Measurements from ENCODE around the gene UBE2L3. TPM values are rescaled to one million over a fixed set of nuclear protein-coding genes. Genes with fewer than 3 reads are reported as not detected.
A peak's percentile ranks its signal among the peaks of the same experiment; 100 is the strongest.

Gene UBE2L3
- polyA plus RNA-seq, 6 donors from 2014 or later: 84.4 to 106 (median 95.3) TPM

GRCh38 chr22:21652010-21652546 lies 84.6 kb downstream of the UBE2L3 start:
- ATAC-seq (ENCODE audit: low read depth in 2 of 2) (peak; percentile 97 to 98), DNase-seq (peak; percentile 74)
- H3K27me3 Mint-ChIP-seq: no peaks in the 10 kb centered on the region

GRCh38 chr22:21652547-21653545 lies 85.3 kb downstream of the UBE2L3 start:
- Mint-ChIP-seq H3K4me1 (peaks cover 22 to 32% (median 24%) of the 10 kb centered on the region in 3 donors), H3K4me3 (peak overlapping the region in 7 of 8 donors; percentile 74 to 95 (median 89)), H3K36me3 (no peaks in the 10 kb centered on the region), H3K9me3 (no peaks in the 10 kb centered on the region), H3K27ac (peak overlapping the region in 2 of 6 donors; percentile 37 to 63), H3K27me3 (no peaks in the 10 kb centered on the region)
- DNase-seq (no peak), ATAC-seq (ENCODE audit: low read depth in 2 of 2) (no peak)

More at GRCh38 chr22:21652010-21652546, 84.6 kb downstream of the UBE2L3 start:
- Mint-ChIP-seq H3K36me3 (no peaks in the 10 kb centered on the region), H3K27ac (peak overlapping the region in 2 of 6 donors; percentile 63 to 72), H3K9me3 (no peaks in the 10 kb centered on the region), H3K4me1 (peaks cover 18 to 29% (median 22%) of the 10 kb centered on the region in 3 donors), H3K4me3 (peak overlapping the region; percentile 85 to 95 (median 90))

GRCh38 chr22:21657020-21657359 lies 89.5 kb downstream of the UBE2L3 start:
- DNase-seq: no peak
- Mint-ChIP-seq H3K9me3 (no peaks in the 10 kb centered on the region), H3K4me3 (peak overlapping the region; percentile 53 to 94 (median 86)), H3K4me1 (peaks cover 15 to 21% (median 17%) of the 10 kb centered on the region in 3 donors), H3K27ac (peak overlapping the region in 4 of 6 donors; percentile 3 to 79 (median 33)), H3K36me3 (no peaks in the 10 kb centered on the region), H3K27me3 (no peaks in the 10 kb centered on the region)
- ATAC-seq (ENCODE audit: low read depth in 2 of 2): no peak

GRCh38 chr22:21657360-21658032 lies 90.0 kb downstream of the UBE2L3 start:
- Mint-ChIP-seq H3K36me3 (no peaks in the 10 kb centered on the region), H3K4me3 (peak overlapping the region; percentile 78 to 94 (median 86)), H3K9me3 (no peaks in the 10 kb centered on the region), H3K27me3 (no peaks in the 10 kb centered on the region), H3K4me1 (peaks cover 11 to 19% (median 15%) of the 10 kb centered on the region in 3 donors), H3K27ac (no peak overlapping the region)
- DNase-seq: peak; percentile 77
- ATAC-seq (ENCODE audit: low read depth in 2 of 2): peak; percentile 92 to 95

- H3K36me3 Mint-ChIP-seq: no peaks in the 10 kb centered on the region
- DNase-seq: no peak
- H3K27me3 Mint-ChIP-seq: no peaks in the 10 kb centered on the region
- peak overlapping the region in 2 of 6 donors; percentile 47 to 70 for H3K27ac Mint-ChIP-seq
- no peaks in the 10 kb centered on the region for H3K9me3 Mint-ChIP-seq
- no peak for ATAC-seq (ENCODE audit: low read depth in 2 of 2)
- H3K4me3 Mint-ChIP-seq: peak overlapping the region in 4 of 8 donors; percentile 3 to 69 (median 36)
- peaks cover 16 to 22% (median 19%) of the 10 kb centered on the region in 3 donors for H3K4me1 Mint-ChIP-seq
Measured at GRCh38 chr22:21659864-21660525, 92.5 kb downstream of the UBE2L3 start.

GRCh38 chr22:21660904-21661303 lies 93.4 kb downstream of the UBE2L3 start:
- no peaks in the 10 kb centered on the region for H3K36me3 Mint-ChIP-seq
- ATAC-seq (ENCODE audit: low read depth in 2 of 2) (no peak), DNase-seq (no peak)
- H3K9me3 Mint-ChIP-seq: no peaks in the 10 kb centered on the region
- peaks cover 22 to 26% (median 23%) of the 10 kb centered on the region in 3 donors for H3K4me1 Mint-ChIP-seq
- no peak overlapping the region for H3K27ac Mint-ChIP-seq
- no peaks in the 10 kb centered on the region for H3K27me3 Mint-ChIP-seq
- peak overlapping the region in 1 of 8 donors; percentile 58 for H3K4me3 Mint-ChIP-seq

GRCh38 chr22:21661991-21662390 lies 94.5 kb downstream of the UBE2L3 start:
- no peak for ATAC-seq (ENCODE audit: low read depth in 2 of 2)
- Mint-ChIP-seq H3K36me3 (no peaks in the 10 kb centered on the region), H3K9me3 (no peaks in the 10 kb centered on the region), H3K27ac (no peak overlapping the region), H3K4me1 (peaks cover 15 to 24% (median 24%) of the 10 kb centered on the region in 3 donors), H3K27me3 (no peaks in the 10 kb centered on the region), H3K4me3 (peak overlapping the region in 1 of 8 donors; percentile 14)
- no peak for DNase-seq

GRCh38 chr22:21663738-21664137 lies 96.2 kb downstream of the UBE2L3 start:
- Mint-ChIP-seq H3K27me3 (no peaks in the 10 kb centered on the region), H3K4me3 (peak overlapping the region in 7 of 8 donors; percentile 2 to 86 (median 56)), H3K9me3 (no peaks in the 10 kb centered on the region), H3K36me3 (no peaks in the 10 kb centered on the region), H3K27ac (peak overlapping the region in 3 of 6 donors; percentile 34 to 85 (median 82)), H3K4me1 (peaks cover 17 to 31% (median 24%) of the 10 kb centered on the region in 3 donors)
- DNase-seq: no peak
- ATAC-seq (ENCODE audit: low read depth in 2 of 2): no peak

GRCh38 chr22:21665047-21665851 lies 97.7 kb downstream of the UBE2L3 start:
- Mint-ChIP-seq H3K27ac (peak overlapping the region; percentile 96 to 99 (median 99)), H3K9me3 (no peaks in the 10 kb centered on the region), H3K4me3 (peak overlapping the region; percentile 95 to 100 (median 99)), H3K27me3 (no peaks in the 10 kb centered on the region), H3K4me1 (peaks cover 21 to 38% (median 34%) of the 10 kb centered on the region in 3 donors), H3K36me3 (no peaks in the 10 kb centered on the region)
- DNase-seq: no peak
- ATAC-seq (ENCODE audit: low read depth in 2 of 2): no peak

GRCh38 chr22:21666786-21667185 lies 99.3 kb downstream of the UBE2L3 start:
- Mint-ChIP-seq H3K4me3 (peak overlapping the region; percentile 95 to 100 (median 99)), H3K9me3 (no peaks in the 10 kb centered on the region), H3K36me3 (peaks cover 0 to 4% of the 10 kb centered on the region in 2 donors), H3K27ac (peak overlapping the region; percentile 22 to 99 (median 74)), H3K4me1 (peaks cover 21 to 38% (median 34%) of the 10 kb centered on the region in 3 donors), H3K27me3 (no peaks in the 10 kb centered on the region)
- DNase-seq (no peak), ATAC-seq (ENCODE audit: low read depth in 2 of 2) (no peak)

- Mint-ChIP-seq H3K27ac (no peak overlapping the region), H3K36me3 (peaks cover 4 to 8% of the 10 kb centered on the region in 2 donors), H3K9me3 (no peaks in the 10 kb centered on the region), H3K4me3 (peak overlapping the region in 5 of 8 donors; percentile 23 to 75 (median 61)), H3K4me1 (peaks cover 17 to 46% (median 38%) of the 10 kb centered on the region in 3 donors), H3K27me3 (no peaks in the 10 kb centered on the region)
- no peak for DNase-seq
- no peak for ATAC-seq (ENCODE audit: low read depth in 2 of 2)
Measured at GRCh38 chr22:21669026-21669425, 101.5 kb downstream of the UBE2L3 start.

GRCh38 chr22:21672107-21672629 lies 104.7 kb downstream of the UBE2L3 start:
- Mint-ChIP-seq H3K36me3 (peaks cover 4 to 18% of the 10 kb centered on the region in 2 donors), H3K27me3 (no peaks in the 10 kb centered on the region), H3K4me1 (peaks cover 8 to 33% (median 17%) of the 10 kb centered on the region in 3 donors), H3K27ac (peak overlapping the region in 1 of 6 donors; percentile 28), H3K9me3 (no peaks in the 10 kb centered on the region), H3K4me3 (peak overlapping the region in 1 of 8 donors; percentile 30)
- DNase-seq (no peak), ATAC-seq (ENCODE audit: low read depth in 2 of 2) (no peak)
